GM23338 (cell line): ENCODE results near the gene PIK3C3.

Experiments used
- CREB1 ChIP-seq: fragments of 250-450 bp; sonication (Bioruptor Pico); IDR thresholded peaks from 2 replicates; pipeline ENCODE4 v1.5.0; 2020; ENCODE audit warnings: low read depth, mild to moderate bottlenecking, moderate library complexity
- EZH2phosphoT487 ChIP-seq: fragments of 200-600 bp; sonication (generic); IDR thresholded peaks from one replicate; pipeline ENCODE4 v1.8.1; 2018; ENCODE audit warnings: antibody characterized with exemption; ENCODE audit not compliant: unreplicated experiment
- POLR2AphosphoS5 ChIP-seq: IDR thresholded peaks from 2 replicates; pipeline ENCODE4 v1.6.1; 2016; ENCODE audit warnings: antibody characterized with exemption, low read depth
- ZNF331 ChIP-seq: fragments of 250-450 bp; sonication (Bioruptor Pico); IDR thresholded peaks from 2 replicates; pipeline ENCODE4 v1.5.0; 2020; ENCODE audit warnings: low read depth, mild to moderate bottlenecking, moderate library complexity
- TF ChIP-seq, protein P1 (sequence below), 2 experiments: fragments of 200-600 bp in 1 of 2; sonication (generic) in 1 of 2; conservative IDR thresholded peaks; 2 replicates each; pipeline versions ENCODE4 v1.5.1 to v1.6.1; 2016 to 2017; ENCODE audit warnings: antibody characterized with exemption in 2 of 2, low read depth in 2 of 2, mild to moderate bottlenecking in 2 of 2, moderate library complexity in 1 of 2

- no peak for TF ChIP-seq CREB1 (CRISPR knock-in tag)
- TF ChIP-seq, protein P1, sequence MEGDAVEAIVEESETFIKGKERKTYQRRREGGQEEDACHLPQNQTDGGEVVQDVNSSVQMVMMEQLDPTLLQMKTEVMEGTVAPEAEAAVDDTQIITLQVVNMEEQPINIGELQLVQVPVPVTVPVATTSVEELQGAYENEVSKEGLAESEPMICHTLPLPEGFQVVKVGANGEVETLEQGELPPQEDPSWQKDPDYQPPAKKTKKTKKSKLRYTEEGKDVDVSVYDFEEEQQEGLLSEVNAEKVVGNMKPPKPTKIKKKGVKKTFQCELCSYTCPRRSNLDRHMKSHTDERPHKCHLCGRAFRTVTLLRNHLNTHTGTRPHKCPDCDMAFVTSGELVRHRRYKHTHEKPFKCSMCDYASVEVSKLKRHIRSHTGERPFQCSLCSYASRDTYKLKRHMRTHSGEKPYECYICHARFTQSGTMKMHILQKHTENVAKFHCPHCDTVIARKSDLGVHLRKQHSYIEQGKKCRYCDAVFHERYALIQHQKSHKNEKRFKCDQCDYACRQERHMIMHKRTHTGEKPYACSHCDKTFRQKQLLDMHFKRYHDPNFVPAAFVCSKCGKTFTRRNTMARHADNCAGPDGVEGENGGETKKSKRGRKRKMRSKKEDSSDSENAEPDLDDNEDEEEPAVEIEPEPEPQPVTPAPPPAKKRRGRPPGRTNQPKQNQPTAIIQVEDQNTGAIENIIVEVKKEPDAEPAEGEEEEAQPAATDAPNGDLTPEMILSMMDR (conservative IDR thresholded peaks at IDR 0.05; ENCODE audit: low read depth in 2 of 2), result no peak
- no peak for TF ChIP-seq POLR2AphosphoS5
- TF ChIP-seq ZNF331, result no peak
- TF ChIP-seq EZH2phosphoT487, result no peak
These were observed 112.5 kb downstream of the PIK3C3 start for GRCh38 chr18:42067518-42067917.
